NOMO-1 treated with dmso at 0.1 percent for 144 hours (cell line): Measurements from ENCODE around the gene SERINC2.
A peak's percentile ranks its signal among the peaks of the same experiment; 100 is the strongest.
"Not testable (repeated sequence)": the region's sequence is repeated elsewhere in the genome, so short reads cannot be mapped to it uniquely, and the experiment has no call there.

ENCODE experiments used
- DNase-seq: peaks from one replicate; lab custom pipeline; 2025; ENCODE audit not compliant: unreplicated experiment; lab: John Stamatoyannopoulos, UW

The SERINC2 gene

GRCh38 chr1:31413405-31414001 lies 490 bp downstream of the SERINC2 start:
- DNase-seq = no peak

DNA sequence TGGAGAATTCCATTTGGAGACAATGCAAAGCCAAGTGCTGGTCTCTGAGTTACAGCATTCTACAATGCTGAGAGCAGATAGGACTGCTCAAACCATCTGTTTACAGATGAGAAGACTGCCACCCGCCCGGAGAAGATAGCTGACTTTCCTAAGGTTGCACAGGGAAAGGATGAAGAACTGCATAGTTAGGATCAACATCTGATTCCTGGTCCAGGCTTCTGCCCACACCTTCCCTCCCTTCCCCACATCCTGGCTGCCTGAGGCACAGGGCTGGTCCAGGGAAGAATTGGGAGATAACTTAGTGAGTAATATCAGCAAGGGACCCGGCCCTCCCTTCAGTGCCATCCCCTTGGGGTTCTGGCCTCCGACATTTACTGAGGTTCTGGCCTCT lies 2.0 kb downstream of the SERINC2 start:
- DNase-seq = no peak

DNA sequence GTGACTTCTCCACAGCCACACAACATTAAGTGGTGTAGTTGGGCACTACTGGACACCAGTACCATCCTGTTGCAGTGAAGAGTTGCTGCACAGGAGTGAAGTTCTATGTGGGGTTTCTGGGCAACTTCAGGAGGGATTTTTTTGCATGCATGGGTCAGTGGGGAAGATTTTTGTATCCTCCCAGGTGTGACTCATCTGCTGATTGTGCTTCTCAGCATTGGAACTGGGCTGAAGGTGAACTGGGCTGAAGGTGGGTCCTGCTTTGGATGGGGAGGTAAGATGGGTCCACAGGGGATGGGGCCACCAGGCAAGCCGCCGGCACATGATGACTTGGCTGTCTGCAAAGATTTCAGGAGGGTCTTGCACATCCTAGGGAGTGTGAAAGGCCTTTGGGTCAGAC lies 2.6 kb downstream of the SERINC2 start:
- DNase-seq = no peak

DNA sequence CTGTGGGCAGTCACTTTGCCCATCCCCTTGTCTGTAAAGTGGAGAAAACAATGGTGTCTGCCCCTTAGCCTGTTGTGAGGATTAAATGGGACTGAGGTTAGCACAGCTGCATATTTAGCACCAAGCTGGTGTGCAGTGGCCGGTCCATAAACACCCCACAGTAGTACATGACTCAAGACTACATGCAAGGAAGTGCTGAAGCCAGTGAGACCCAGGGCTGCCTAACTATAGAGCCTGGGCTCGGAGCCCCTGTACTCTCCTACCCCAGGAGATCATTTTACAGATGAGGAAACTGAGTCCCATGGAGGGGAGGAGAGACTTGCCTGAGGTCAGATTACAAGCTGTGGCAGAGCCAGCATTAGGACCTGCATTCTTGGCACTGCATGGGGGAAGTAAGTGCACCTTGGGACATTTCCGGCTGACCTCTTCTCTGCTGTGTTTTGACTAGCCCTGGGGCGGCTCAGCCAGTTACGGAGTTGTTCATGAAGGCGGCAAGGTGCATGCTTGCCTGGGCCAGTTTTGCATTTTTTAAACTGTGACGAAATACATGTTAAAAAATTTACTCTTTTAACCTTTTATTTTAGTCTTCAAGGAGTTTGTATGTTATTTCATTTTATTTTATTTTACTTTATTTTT lies 3.2 kb downstream of the SERINC2 start:
- no peak for DNase-seq

GRCh38 chr1:31417148-31417547 lies 4.1 kb downstream of the SERINC2 start:
- DNase-seq = no peak

- no peak for DNase-seq
These were observed 5.8 kb downstream of the SERINC2 start for GRCh38 chr1:31418626-31419323.

DNA sequence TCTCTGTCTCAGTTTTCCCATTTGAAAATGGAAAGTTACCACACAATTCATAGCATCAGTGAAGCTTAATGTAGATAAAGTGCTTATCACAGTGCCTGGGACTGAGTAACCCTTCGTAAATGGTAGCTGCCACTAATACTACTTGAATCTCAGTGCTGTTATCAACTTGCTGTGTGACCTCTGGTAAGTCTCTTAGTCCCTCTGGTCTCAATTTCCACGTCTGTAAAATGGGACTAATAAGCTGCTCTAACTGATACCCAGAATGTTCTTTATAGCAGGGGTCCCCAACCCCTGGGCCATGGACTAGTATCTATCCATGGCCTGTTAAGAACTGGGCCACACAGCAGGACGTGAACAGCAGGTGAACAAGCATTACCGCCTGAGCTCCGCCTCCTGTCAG lies 7.7 kb downstream of the SERINC2 start:
- DNase-seq = no peak

GRCh38 chr1:31421371-31422040 lies 8.5 kb downstream of the SERINC2 start:
- DNase-seq = no peak

- DNase-seq = peak; percentile 60
These were observed 9.7 kb downstream of the SERINC2 start for GRCh38 chr1:31422505-31423319.

GRCh38 chr1:31423418-31423947 lies 10.5 kb downstream of the SERINC2 start:
- DNase-seq = no peak

- DNase-seq = no peak
These were observed 11.6 kb downstream of the SERINC2 start for GRCh38 chr1:31424568-31424967.

DNA sequence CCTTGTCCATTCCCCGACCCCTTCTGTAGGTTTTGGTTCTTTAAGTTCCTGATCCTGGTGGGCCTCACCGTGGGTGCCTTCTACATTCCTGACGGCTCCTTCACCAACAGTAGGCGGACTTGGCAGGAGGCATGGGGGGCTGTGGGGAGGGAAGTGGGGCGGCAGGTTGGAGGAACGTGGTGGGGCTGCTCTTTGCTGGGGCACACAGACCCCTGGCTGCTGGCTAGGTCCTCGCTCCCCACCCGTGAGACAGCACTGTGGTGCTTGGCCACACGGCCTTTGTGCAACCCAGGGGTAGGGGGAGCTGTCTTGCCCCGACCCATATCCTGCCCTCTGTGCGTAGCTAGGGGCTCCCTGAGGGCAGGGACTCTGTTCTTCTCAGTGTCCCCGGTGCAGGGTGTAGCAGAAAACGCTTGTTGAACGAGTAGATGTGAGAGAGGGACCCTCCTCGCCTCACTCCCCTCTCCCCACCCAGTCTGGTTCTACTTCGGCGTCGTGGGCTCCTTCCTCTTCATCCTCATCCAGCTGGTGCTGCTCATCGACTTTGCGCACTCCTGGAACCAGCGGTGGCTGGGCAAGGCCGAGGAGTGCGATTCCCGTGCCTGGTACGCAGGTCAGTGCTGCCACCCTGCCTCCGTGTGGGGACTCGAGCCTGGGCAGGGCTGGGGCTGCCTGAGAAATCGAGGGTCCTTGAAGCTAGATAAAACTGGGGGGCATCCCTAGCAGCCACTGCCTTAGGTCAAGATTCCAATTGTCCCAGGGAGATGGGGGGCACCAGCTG lies 12.5 kb downstream of the SERINC2 start:
- no peak for DNase-seq

GRCh38 chr1:31426249-31426922 lies 13.4 kb downstream of the SERINC2 start:
- DNase-seq = no peak

DNA sequence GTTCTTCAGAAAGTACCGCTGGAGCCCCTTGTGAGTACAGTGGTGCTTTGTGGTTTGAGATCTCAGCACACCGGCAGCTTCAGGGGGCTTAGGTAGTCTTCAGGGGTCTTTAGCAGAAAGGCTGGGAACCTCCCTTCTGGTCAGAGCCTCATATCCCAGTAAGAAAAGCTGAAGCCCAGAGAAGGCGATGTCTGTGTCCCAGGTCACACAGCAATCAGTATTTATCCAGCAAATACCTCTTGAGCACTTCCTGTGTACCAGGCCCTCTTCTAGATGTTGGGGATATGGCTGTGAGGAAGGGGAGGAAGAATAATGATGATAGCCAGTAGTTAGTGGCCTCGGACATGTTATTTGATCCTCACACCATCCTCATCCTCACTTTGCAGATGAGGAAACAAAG lies 14.3 kb downstream of the SERINC2 start:
- no peak for DNase-seq

DNA sequence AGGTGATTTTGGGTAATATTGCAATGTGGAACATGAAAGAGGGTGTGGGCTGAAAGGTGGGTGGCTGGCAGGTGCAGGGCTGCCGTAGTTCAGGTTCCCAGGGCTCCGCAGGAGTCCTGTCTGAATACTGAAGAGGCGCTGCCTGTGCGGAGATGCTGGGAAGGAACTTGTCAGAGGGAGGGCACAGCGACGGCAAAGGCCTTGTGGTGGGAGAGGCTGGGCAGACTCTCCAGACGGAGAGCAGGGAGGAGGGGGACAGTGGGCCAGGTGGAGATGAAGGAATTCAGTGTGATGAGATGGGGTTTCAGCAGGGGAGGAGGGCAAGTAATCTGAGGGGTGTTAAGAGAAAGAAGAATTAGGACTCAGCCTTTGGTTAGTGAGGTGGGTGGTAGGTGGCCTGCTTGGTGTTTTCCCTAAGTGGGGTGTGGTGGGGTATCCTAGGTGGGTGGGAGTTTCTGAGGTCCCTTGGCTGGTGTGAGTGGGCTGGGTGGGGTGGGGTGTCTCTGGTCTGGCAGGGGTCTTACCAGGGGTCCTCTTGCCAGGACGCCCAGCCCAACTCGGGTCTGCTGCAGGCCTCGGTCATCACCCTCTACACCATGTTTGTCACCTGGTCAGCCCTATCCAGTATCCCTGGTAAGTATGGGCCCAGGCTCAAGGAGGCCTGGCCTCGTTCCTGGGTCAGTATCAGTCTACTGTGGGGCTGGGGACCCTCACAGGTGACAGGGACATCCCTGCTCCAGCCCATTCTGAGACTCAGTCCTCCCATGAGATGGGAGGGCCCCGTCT lies 15.6 kb downstream of the SERINC2 start:
- DNase-seq = no peak

DNA sequence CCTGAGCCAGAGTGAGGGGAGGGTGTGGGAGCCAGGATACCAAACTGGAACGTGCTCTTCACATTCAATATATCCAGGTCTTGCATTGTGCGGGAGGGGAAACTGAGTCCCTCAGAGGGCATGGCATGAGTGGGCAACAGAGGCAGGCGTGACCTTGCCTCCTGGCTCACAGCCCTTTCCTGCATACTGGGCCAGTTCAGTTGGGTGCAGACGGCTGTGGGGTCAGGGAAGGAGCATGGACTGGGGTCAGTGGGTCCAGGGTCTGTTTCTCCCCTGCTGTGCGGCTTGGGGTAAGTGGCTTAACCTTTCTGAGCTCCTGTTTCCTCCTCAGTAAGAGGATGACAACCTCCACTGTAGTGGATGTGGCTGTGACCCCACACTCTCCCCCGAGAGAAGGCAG lies 16.6 kb downstream of the SERINC2 start:
- DNase-seq = no peak

DNA sequence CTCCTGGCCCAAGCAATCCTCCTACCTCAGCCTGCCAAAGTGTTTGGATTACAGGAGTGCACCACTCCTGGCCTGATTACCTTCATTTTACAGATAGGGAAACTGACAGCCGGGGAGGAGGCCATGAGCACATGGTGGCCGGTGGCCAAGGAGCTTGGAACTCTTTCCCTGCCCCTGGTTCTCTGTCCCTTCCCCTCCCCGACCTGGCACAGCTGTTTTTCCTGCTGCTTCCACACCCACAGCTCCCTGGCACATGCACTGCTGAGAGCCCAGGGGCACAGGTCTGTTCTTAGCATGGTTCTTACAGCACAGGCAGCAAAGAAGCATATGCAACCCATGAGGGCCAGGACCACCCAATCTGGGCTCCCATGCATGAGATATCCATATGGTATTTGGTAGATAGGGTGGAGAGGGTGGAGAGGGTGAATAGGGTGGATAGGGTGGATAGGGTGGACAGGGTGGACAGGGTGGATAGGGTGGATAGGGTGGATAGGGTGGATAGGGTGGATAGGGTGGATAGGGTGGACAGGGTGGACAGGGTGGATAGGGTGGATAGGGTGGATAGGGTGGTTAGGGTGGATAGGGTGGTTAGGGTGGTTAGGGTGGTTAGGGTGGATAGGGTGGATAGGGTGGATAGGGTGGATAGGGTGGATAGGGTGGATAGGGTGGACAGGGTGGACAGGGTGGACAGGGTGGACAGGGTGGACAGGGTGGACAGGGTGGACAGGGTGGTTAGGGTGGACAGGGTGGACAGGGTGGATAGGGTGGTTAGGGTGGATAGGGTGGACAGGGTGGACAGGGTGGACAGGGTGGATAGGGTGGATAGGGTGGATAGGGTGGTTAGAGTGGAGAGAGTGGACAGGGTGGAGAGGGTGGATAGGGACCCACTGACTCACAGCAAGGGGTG lies 18.6 kb downstream of the SERINC2 start:
- not testable (repeated sequence) for DNase-seq
